HG02870 (cell line): ENCODE measurements around the gene VWA2.

Experiments used
- ATAC-seq: cut with Tn5 transposase; IDR thresholded peaks from one replicate; pipeline ENCODE4 v1.9.1; 2021; ENCODE audit warnings: mild to moderate bottlenecking, moderate library complexity; ENCODE audit not compliant: unreplicated experiment

The VWA2 gene

GRCh38 chr10:114245121-114245791 is 6.2 kb downstream of the VWA2 start:
- ATAC-seq: no peak

DNA sequence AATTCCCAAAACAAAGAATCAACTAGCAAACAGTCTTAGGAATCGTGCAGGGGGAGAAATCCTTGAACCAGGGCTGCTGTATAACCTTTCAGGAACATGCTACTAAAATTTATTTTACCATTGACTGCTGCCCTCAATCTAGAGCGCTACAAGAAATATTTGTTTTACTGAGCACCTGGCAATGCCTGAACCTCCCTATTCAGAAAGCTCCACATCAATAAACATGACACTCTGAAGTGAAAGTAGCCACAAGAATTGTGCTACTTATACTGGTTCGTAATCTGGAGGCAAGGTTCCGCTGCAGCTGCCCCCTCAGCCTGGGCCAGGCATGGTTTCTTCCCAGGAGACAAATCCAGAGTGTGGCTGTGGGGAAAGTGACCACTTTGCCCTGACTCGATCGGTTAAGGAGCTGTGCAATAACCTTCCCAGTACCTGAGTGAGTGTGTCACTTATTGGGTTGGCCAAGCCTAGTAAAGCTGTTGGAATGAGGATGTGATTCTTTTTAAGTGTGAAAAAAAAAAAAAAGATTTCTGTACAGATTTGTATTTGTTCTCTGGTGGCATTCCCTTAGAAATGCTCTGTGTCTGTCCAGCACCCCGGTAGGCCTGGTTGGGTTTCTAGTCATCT is 7.7 kb downstream of the VWA2 start:
- ATAC-seq: no peak

DNA sequence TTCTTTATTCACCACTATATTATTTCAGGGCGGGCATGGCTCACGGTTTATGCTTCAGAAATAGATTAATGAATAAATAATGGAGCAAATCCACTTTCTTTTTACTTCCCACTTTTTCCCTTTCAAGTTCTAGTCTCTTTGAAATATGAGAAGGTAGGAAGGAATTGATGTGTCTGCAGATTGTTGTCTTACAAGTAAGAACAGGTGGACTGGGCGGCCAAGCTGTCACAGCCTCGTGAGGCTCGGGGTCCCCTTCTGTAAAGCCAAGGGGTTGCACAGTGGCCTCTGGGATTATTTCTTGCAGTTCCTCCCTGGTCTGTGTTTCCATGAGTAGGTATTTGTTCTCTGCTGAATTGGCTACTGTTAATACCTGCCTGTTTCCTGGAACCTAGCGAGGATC is 11.2 kb downstream of the VWA2 start:
- ATAC-seq: no peak

- ATAC-seq: no peak
Observed at GRCh38 chr10:114250716-114251115, 11.7 kb downstream of the VWA2 start.

- no peak for ATAC-seq
Observed at GRCh38 chr10:114252092-114252491, 13.0 kb downstream of the VWA2 start.

DNA sequence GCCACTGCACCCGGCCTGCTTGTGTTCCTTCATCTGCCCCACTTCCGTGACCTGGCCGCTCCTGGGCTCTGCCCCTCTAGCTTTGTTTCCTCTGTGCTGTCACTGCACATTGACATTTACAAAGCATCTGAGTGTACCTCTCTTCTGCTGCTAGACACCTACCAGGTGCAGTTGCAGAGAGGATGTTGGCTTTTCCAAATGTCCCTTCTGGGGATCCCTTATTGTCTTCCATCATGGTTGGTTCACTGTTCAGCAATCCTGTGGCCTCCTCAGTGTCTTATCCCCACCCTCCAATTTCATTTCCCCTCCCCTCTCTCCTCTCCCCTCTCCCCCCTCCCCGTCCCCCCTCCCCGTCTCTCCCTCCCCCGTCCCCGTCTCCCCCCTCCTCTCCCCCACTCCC is 13.8 kb downstream of the VWA2 start:
- no peak for ATAC-seq

GRCh38 chr10:114255227-114255626 is 16.2 kb downstream of the VWA2 start:
- ATAC-seq: no peak

- ATAC-seq: no peak
Observed at GRCh38 chr10:114256008-114256765, 17.1 kb downstream of the VWA2 start.

DNA sequence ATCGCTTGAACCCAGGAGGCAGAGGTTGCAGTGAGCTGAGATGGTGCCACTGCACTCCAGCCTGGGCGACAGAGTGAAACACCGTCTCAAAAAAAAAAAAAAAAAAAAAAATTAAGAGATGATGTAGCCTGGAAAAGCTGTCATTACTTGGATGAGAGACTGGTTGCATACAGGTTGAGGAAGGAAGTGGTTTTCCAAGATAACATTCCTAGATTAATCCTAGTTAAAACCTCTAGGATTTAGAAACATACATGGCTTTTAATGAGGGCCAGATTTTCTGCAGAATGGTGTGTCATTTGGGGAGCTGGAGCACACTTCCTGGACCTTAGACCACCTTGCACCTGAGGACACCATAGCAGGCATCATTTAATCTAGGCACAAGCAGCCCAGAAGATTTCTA is 17.8 kb downstream of the VWA2 start:
- ATAC-seq: no peak

DNA sequence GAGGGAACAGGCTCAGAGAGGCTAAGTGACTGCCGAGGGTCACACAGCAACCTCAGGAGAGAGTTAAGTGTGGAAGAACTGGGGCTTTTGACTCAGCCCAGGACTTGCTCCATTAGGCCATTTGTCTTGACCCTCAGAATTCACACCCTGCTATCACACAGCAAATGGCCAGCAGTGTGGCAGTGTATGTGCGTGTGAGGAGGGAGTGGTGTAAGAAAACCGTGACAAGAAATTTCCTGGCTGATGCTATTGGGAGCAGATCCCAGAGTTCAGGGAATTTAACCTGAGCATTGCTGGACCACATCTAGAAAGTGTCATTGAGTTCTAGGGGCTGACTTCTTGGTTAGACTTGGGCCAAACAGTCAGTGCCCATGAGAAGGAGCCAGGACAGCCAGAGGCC is 18.4 kb downstream of the VWA2 start:
- ATAC-seq: no peak

DNA sequence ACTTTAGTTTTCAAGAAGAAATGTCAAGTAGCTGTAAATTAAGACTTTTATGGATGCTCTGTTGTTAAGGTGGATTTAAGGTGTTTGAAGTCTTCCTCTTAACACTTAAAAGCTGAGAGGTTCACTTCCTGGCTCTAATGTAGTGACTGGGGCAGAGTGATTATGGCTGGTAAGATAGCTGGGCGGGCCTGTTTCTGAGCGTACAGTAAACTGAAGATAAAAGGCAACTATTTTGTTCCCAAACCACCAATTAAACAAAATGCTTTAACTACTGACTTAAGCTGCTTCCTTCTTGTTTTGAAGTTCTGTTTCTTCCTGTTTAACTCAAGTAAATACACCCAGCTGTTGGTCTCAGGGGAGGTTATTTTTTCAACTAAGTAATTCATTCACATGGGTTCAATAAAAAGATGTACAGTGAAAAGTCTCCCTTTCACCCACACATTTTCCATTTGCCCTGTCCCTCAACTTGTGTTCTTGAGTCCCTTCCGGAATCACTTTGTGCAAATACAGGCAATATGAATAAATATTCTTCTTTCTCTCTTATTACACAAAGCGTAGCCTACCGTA is 19.3 kb downstream of the VWA2 start:
- no peak for ATAC-seq

DNA sequence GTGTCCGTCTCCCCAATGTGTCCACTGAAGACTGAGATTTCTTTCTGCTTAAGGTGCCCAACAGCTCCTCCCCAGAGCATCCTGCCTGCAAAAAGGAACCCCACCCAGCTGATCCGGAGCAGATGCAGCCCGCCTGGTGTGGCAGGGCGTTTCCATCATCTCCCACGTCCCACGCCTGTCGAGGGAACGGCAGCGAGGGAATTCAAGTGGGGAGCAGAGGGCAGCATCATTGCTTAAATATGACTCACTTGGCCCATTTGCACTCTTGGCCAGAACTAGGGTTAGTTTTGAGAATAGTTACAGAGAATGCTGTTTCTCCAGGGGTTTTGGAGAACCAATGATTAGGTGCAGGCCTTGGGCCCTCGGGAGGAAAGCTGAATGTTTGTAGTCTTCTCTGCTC is 20.8 kb downstream of the VWA2 start:
- ATAC-seq: no peak

DNA sequence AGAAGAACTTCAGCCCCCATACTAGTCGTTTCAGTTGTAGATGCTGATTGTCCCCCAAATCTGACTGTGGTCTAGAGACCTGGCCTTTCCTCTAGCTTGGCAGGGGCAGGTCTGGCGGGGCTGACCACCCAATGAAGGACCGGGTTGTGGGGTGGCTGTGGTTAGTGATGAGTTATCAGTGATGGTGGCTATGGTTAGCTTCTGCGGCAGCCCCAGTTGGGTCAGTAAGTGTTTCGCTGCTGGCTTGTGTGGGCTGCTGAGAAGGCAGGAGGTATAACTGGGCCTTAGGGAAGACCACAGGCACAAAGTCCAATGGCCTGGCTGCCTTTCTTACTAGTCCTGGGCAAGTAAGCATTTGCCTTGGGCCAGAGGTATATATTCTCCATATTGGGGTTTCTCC is 21.3 kb downstream of the VWA2 start:
- no peak for ATAC-seq

GRCh38 chr10:114261076-114261475 is 22.0 kb downstream of the VWA2 start:
- ATAC-seq: peak; percentile 75

DNA sequence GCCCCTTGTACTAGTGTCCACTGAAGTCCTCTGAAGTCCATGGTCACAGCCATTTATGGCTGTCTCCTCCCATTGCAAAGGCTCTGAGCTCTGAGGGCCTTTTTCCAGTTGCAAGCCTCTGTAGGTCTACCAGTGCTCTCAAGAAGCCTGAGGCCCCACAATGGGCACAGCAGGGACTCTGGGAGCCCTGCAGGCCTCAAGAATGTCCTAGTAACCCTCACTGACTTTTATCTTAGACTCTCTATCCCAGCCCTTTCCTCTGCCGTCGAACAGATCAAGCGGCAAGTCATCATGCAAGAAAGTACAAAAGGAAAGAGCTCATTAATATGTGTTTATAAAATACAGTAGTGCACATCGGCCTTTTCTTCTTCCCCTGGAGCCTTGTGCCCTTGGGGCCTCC is 23.4 kb downstream of the VWA2 start:
- no peak for ATAC-seq

GRCh38 chr10:114265392-114266053 is 26.5 kb downstream of the VWA2 start:
- ATAC-seq: no peak

GRCh38 chr10:114266521-114266920 is 27.5 kb downstream of the VWA2 start:
- ATAC-seq: no peak

DNA sequence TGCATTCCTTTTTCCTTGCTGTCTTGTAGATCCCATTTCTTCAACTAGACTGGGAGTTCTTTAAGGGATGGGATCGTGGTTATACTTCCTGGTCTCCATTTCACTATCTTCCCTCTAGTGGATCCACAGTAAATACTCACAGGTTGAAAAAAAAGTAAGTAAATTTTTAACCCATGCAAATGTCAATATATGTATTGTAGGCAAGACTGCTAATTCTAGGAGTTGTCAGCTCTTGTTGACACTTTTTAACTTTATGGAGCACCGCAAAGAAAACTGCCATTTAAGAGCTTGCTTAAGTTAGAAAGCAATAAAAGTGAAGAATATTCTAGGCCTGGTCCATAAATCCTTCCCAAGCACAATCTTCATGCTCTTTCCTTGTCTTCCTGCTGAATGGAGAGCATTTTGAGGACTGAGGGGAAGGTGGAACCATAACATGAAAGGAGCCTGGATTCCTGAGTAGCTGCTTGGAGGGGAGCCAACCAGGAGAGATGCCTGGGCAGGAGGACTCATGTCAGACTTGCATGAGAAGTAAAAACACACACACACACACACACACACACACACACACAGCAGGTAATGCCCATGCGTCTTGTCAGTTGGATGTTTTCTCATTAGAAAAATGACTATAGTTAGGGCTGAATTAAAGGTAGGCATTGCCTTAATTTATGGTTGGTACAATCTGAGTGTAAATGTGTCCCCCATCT is 32.2 kb downstream of the VWA2 start:
- no peak for ATAC-seq

GRCh38 chr10:114271779-114272167 is 32.7 kb downstream of the VWA2 start:
- no peak for ATAC-seq

DNA sequence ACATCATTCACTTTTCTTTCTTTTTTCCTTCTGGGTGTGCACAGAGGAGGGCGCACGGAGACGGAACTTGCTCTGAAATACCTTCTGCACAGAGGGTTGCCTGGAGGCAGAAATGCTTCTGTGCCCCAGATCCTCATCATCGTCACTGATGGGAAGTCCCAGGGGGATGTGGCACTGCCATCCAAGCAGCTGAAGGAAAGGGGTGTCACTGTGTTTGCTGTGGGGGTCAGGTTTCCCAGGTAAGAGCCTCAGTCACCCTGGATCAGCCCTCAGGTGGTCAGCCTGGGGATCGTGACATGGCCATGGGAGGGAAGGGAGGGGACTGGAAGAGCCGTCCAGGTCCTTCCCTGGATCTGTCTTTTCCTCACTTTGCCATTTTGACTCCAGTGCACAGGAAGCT is 33.6 kb downstream of the VWA2 start:
- ATAC-seq: no peak

DNA sequence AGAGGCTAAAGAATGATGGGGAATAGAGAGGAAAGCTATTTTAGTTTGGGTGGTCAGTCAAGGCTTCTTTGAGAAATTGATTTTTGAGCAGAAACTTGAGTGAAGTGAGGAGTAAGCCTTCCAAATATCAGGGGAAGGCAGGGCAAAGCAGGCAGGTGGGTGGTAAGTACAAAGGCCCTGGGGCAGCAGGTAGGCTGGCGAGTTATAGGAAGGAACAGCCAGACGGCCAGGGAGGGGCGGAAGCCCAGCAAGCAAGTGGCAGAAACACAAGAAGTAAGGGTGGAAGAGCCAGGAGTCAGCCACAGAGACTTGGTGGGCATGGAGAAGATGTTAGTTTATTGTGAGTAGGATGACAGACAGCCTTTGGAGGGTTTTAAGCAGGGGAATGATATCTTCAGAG is 34.9 kb downstream of the VWA2 start:
- ATAC-seq: no peak
